ENCODE results near the gene CSF2.
"Not testable (repeated sequence)": the region's sequence is repeated elsewhere in the genome, so short reads cannot be mapped to it uniquely, and the experiment has no call there.

DNA sequence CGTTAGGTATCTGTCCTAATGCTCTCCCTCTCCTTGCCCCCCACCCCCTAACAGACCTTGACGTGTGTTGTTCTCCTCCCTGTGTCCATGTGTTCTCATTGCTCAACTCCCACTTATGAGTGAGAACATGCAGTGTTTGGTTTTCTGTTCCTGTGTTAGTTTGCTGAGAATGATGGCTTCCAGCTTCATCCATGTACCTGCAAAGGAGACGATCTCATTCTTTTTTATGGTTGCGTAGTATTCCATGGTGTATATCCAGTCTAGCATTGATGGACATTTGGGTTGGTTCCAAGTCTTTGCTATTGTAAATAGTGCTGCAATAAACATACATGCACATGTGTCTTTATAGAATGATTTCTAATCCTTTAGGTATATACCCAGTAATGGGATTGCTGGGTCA is 50.0 kb downstream of the CSF2 start:
- TF ChIP-seq, protein P1, sequence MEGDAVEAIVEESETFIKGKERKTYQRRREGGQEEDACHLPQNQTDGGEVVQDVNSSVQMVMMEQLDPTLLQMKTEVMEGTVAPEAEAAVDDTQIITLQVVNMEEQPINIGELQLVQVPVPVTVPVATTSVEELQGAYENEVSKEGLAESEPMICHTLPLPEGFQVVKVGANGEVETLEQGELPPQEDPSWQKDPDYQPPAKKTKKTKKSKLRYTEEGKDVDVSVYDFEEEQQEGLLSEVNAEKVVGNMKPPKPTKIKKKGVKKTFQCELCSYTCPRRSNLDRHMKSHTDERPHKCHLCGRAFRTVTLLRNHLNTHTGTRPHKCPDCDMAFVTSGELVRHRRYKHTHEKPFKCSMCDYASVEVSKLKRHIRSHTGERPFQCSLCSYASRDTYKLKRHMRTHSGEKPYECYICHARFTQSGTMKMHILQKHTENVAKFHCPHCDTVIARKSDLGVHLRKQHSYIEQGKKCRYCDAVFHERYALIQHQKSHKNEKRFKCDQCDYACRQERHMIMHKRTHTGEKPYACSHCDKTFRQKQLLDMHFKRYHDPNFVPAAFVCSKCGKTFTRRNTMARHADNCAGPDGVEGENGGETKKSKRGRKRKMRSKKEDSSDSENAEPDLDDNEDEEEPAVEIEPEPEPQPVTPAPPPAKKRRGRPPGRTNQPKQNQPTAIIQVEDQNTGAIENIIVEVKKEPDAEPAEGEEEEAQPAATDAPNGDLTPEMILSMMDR (IDR thresholded peaks at IDR 0.05) = not testable (repeated sequence)
- TF ChIP-seq POLR2AphosphoS5 (IDR thresholded peaks at IDR 0.05; ENCODE audit: low read depth, low read length) = not testable (repeated sequence)

All from Panc1 (cell line).